HEK293 (cell line): ENCODE measurements around the gene PCDH9.

Source experiments
- CTCF ChIA-PET: fragments of 350-600 bp; formaldehyde crosslinking; extraction: SDS; loops from one replicate; lab custom pipeline; 2021; ENCODE audit warnings: antibody characterized with exemption; lab: Yijun Ruan, JAX
- POLR2A ChIA-PET: fragments of 300-600 bp; formaldehyde crosslinking; extraction: SDS; loops from one replicate; lab custom pipeline; 2020; ENCODE audit warnings: antibody characterized with exemption, inconsistent platforms; lab: Yijun Ruan, JAX
- H3K27ac ChIP-seq: fragments of 200-500 bp; sonication (Bioruptor generic); 2 replicates; pipeline ENCODE4 v1.5.1; 2014; ENCODE audit warnings: low read depth, low read length, control low read depth, inconsistent platforms; ENCODE audit errors: extremely low read depth
- H3K36me3 ChIP-seq, 2 experiments: fragments of 200-500 bp in 1 of 2; sonication (Bioruptor generic) in 1 of 2; 1 replicate in 1 of 2; 2 replicates in 1 of 2; pipeline ENCODE4 v1.5.1; 2014 to 2017; ENCODE audit warnings: inconsistent platforms in 2 of 2, low read length in 2 of 2; ENCODE audit not compliant: control insufficient read depth in 2 of 2, insufficient read depth in 1 of 2
- H3K4me1 ChIP-seq: fragments of 200-500 bp; sonication (Bioruptor generic); 2 replicates; pipeline ENCODE4 v1.5.1; 2014; ENCODE audit warnings: mild to moderate bottlenecking, low read length, inconsistent platforms; ENCODE audit not compliant: control insufficient read depth, insufficient read depth
- H3K4me3 ChIP-seq: 2 replicates; pipeline ENCODE4 v1.5.1; 2011; ENCODE audit warnings: low read depth, mild to moderate bottlenecking, control low read depth, low read length, moderate library complexity
- H3K9me3 ChIP-seq: fragments of 200-500 bp; sonication (Bioruptor generic); 2 replicates; pipeline ENCODE4 v1.5.1; 2014; ENCODE audit warnings: low read depth, low read length, inconsistent platforms; ENCODE audit not compliant: control insufficient read depth, insufficient read depth
- BCL11A ChIP-seq: fragments of 450-650 bp; formaldehyde crosslinking; IDR thresholded peaks from 2 replicates; pipeline ENCODE4 v1.5.1; 2016; ENCODE audit warnings: low read depth, missing biosample characterization, missing genetic modification characterization
- GLI2 ChIP-seq: fragments of 450-650 bp; formaldehyde crosslinking; IDR thresholded peaks from 2 replicates; pipeline ENCODE4; 2017; ENCODE audit warnings: missing biosample characterization, missing genetic modification characterization, low read depth, borderline replicate concordance
- GLI4 ChIP-seq: fragments of 450-650 bp; formaldehyde crosslinking; IDR thresholded peaks from 2 replicates; pipeline ENCODE4 v1.5.1; 2016; ENCODE audit warnings: missing biosample characterization, missing genetic modification characterization
- HOXC10 ChIP-seq: sonication (generic); formaldehyde crosslinking; IDR thresholded peaks from 2 replicates; pipeline ENCODE4 v1.8.1; 2023; ENCODE audit warnings: mild to moderate bottlenecking, missing genetic modification reagents
- KLF1 ChIP-seq: fragments of 450-650 bp; formaldehyde crosslinking; IDR thresholded peaks from 2 replicates; pipeline ENCODE4 v1.5.1; 2016; ENCODE audit warnings: missing biosample characterization, missing genetic modification characterization
- KLF16 ChIP-seq: fragments of 450-650 bp; formaldehyde crosslinking; IDR thresholded peaks from 2 replicates; pipeline ENCODE4 v1.5.1; 2017; ENCODE audit warnings: missing biosample characterization, missing genetic modification characterization
- MZF1 ChIP-seq: fragments of 450-650 bp; formaldehyde crosslinking; IDR thresholded peaks from 2 replicates; pipeline ENCODE4 v1.5.1; 2017; ENCODE audit warnings: missing biosample characterization, missing genetic modification characterization, borderline replicate concordance
- OSR2 ChIP-seq: fragments of 450-650 bp; formaldehyde crosslinking; IDR thresholded peaks from 2 replicates; pipeline ENCODE4 v1.5.1; 2016; ENCODE audit warnings: missing biosample characterization, missing genetic modification characterization
- REPIN1 ChIP-seq: fragments of 450-650 bp; formaldehyde crosslinking; IDR thresholded peaks from 2 replicates; pipeline ENCODE4 v1.5.1; 2017; ENCODE audit warnings: missing biosample characterization, missing genetic modification characterization, low read depth
- SCRT1 ChIP-seq: fragments of 450-650 bp; formaldehyde crosslinking; IDR thresholded peaks from 2 replicates; pipeline ENCODE4 v1.5.1; 2016; ENCODE audit warnings: missing biosample characterization, missing genetic modification characterization, borderline replicate concordance
- SETDB1 ChIP-seq: IDR thresholded peaks from one replicate; pipeline ENCODE4 v1.6.1; 2017; ENCODE audit warnings: mild to moderate bottlenecking, low read length, moderate library complexity, mixed read lengths; ENCODE audit not compliant: insufficient read length
- SP3 ChIP-seq: fragments of 450-650 bp; formaldehyde crosslinking; IDR thresholded peaks from 2 replicates; pipeline ENCODE4 v1.5.1; 2016; ENCODE audit warnings: missing biosample characterization, missing genetic modification characterization
- ZBTB17 ChIP-seq: fragments of 450-650 bp; formaldehyde crosslinking; IDR thresholded peaks from 2 replicates; pipeline ENCODE4 v1.5.1; 2016; ENCODE audit warnings: missing biosample characterization, missing genetic modification characterization
- ZFP37 ChIP-seq: fragments of 450-650 bp; formaldehyde crosslinking; IDR thresholded peaks from 2 replicates; pipeline ENCODE4 v1.5.1; 2016; ENCODE audit warnings: missing biosample characterization, missing genetic modification characterization
- ZNF112 ChIP-seq: fragments of 450-650 bp; formaldehyde crosslinking; IDR thresholded peaks from 2 replicates; pipeline ENCODE4 v1.5.0; 2017; ENCODE audit warnings: missing biosample characterization, missing genetic modification characterization
- ZNF114 ChIP-seq: fragments of 450-650 bp; formaldehyde crosslinking; IDR thresholded peaks from 2 replicates; pipeline ENCODE4 v1.5.0; 2017; ENCODE audit warnings: missing biosample characterization, missing genetic modification characterization
- ZNF174 ChIP-seq: fragments of 450-650 bp; formaldehyde crosslinking; IDR thresholded peaks from 2 replicates; pipeline ENCODE4 v1.5.0; 2017; ENCODE audit warnings: missing biosample characterization, mild to moderate bottlenecking, missing genetic modification characterization
- ZNF280C ChIP-seq: fragments of 450-650 bp; formaldehyde crosslinking; IDR thresholded peaks from 2 replicates; pipeline ENCODE4 v1.5.1; 2016; ENCODE audit warnings: missing biosample characterization, missing genetic modification characterization
- ZNF473 ChIP-seq: fragments of 450-650 bp; formaldehyde crosslinking; IDR thresholded peaks from 2 replicates; pipeline ENCODE4 v1.5.1; 2017; ENCODE audit warnings: missing biosample characterization, missing genetic modification characterization
- ZNF521 ChIP-seq: fragments of 450-650 bp; formaldehyde crosslinking; IDR thresholded peaks from 2 replicates; pipeline ENCODE4 v1.5.1; 2017; ENCODE audit warnings: missing biosample characterization, mild to moderate bottlenecking, missing genetic modification characterization
- ZNF626 ChIP-seq: fragments of 450-650 bp; sonication (Bioruptor Pico); formaldehyde crosslinking; IDR thresholded peaks from 2 replicates; pipeline ENCODE4 v1.5.1; 2018; ENCODE audit warnings: missing biosample characterization, missing genetic modification characterization, inconsistent platforms
- ZNF639 ChIP-seq: fragments of 450-650 bp; formaldehyde crosslinking; IDR thresholded peaks from 2 replicates; pipeline ENCODE4 v1.5.1; 2016; ENCODE audit warnings: missing biosample characterization, missing genetic modification characterization
- ZNF701 ChIP-seq: fragments of 450-650 bp; formaldehyde crosslinking; IDR thresholded peaks from 2 replicates; pipeline ENCODE4 v1.5.1; 2016; ENCODE audit warnings: missing biosample characterization, missing genetic modification characterization
- ZNF777 ChIP-seq: fragments of 450-650 bp; formaldehyde crosslinking; IDR thresholded peaks from 2 replicates; pipeline ENCODE4 v1.5.1; 2017; ENCODE audit warnings: missing biosample characterization, missing genetic modification characterization, borderline replicate concordance
- ZSCAN5A ChIP-seq: fragments of 450-650 bp; formaldehyde crosslinking; IDR thresholded peaks from 2 replicates; pipeline ENCODE4 v1.5.1; 2016; ENCODE audit warnings: missing biosample characterization, missing genetic modification characterization
- TF ChIP-seq, protein P1 (sequence below): fragments of 450-650 bp; formaldehyde crosslinking; IDR thresholded peaks from 2 replicates; pipeline ENCODE4 v1.5.1; 2016; ENCODE audit warnings: missing biosample characterization, missing genetic modification characterization

PCDH9 gene

GRCh38 chr13:66344805-66345517 lies 885.2 kb downstream of the PCDH9 start:
- POLR2A ChIA-PET: no interaction called here
- Histone ChIP-seq H3K36me3 (no peaks in the 10 kb centered on the region), H3K9me3 (no peaks in the 10 kb centered on the region), H3K4me1 (no peaks in the 10 kb centered on the region), H3K4me3 (no peak overlapping the region), H3K27ac (no peak overlapping the region)
- CTCF ChIA-PET: no interaction called here
- no peak for TF ChIP-seq HOXC10 (CRISPR knock-in tag)
- no peak for TF ChIP-seq ZNF626
- no peak for TF ChIP-seq BCL11A (tag by site-specific recombination)
- no peak for TF ChIP-seq MZF1 (tag by site-specific recombination)
- TF ChIP-seq SETDB1: no peak
- TF ChIP-seq SP3 (tag by site-specific recombination): no peak
- TF ChIP-seq ZNF777 (tag by site-specific recombination): no peak
- TF ChIP-seq ZFP37 (tag by site-specific recombination): no peak
- no peak for TF ChIP-seq ZNF114
- no peak for TF ChIP-seq REPIN1 (tag by site-specific recombination)
- no peak for TF ChIP-seq ZNF639 (tag by site-specific recombination)
- no peak for TF ChIP-seq KLF1 (tag by site-specific recombination)
- TF ChIP-seq, protein P1, sequence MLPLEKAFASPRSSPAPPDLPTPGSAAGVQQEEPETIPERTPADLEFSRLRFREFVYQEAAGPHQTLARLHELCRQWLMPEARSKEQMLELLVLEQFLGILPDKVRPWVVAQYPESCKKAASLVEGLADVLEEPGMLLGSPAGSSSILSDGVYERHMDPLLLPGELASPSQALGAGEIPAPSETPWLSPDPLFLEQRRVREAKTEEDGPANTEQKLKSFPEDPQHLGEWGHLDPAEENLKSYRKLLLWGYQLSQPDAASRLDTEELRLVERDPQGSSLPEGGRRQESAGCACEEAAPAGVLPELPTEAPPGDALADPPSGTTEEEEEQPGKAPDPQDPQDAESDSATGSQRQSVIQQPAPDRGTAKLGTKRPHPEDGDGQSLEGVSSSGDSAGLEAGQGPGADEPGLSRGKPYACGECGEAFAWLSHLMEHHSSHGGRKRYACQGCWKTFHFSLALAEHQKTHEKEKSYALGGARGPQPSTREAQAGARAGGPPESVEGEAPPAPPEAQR (tag by site-specific recombination): no peak
- TF ChIP-seq ZNF112: no peak
- TF ChIP-seq ZNF701 (tag by site-specific recombination): no peak
- no peak for TF ChIP-seq SCRT1 (tag by site-specific recombination)

GRCh38 chr13:66343224-66343828 lies 886.8 kb downstream of the PCDH9 start:
- no peak for TF ChIP-seq ZFP37 (tag by site-specific recombination)
- no peak for TF ChIP-seq ZNF521 (tag by site-specific recombination)
- no peak for TF ChIP-seq ZNF174 (tag by site-specific recombination)
- no peak for TF ChIP-seq ZNF473
- no peak for TF ChIP-seq ZNF114
- no peak for TF ChIP-seq ZBTB17 (tag by site-specific recombination)
- TF ChIP-seq GLI4 (tag by site-specific recombination): no peak
- no peak for TF ChIP-seq ZSCAN5A (tag by site-specific recombination)
- no peak for TF ChIP-seq OSR2
- no peak for TF ChIP-seq KLF16 (tag by site-specific recombination)
- TF ChIP-seq GLI2 (tag by site-specific recombination): no peak
- no peak for TF ChIP-seq ZNF280C (tag by site-specific recombination)
- H3K4me3 ChIP-seq: no peak overlapping the region
- no peaks in the 10 kb centered on the region for H3K4me1 ChIP-seq
- ChIA-PET POLR2A (no interaction called here), CTCF (no interaction called here)
- H3K9me3 ChIP-seq: no peaks in the 10 kb centered on the region
- H3K27ac ChIP-seq: no peak overlapping the region
- no peaks in the 10 kb centered on the region for H3K36me3 ChIP-seq
